ENCODE results near the gene ZNF532.

- TF ChIP-seq, protein P1, sequence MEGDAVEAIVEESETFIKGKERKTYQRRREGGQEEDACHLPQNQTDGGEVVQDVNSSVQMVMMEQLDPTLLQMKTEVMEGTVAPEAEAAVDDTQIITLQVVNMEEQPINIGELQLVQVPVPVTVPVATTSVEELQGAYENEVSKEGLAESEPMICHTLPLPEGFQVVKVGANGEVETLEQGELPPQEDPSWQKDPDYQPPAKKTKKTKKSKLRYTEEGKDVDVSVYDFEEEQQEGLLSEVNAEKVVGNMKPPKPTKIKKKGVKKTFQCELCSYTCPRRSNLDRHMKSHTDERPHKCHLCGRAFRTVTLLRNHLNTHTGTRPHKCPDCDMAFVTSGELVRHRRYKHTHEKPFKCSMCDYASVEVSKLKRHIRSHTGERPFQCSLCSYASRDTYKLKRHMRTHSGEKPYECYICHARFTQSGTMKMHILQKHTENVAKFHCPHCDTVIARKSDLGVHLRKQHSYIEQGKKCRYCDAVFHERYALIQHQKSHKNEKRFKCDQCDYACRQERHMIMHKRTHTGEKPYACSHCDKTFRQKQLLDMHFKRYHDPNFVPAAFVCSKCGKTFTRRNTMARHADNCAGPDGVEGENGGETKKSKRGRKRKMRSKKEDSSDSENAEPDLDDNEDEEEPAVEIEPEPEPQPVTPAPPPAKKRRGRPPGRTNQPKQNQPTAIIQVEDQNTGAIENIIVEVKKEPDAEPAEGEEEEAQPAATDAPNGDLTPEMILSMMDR (IDR thresholded peaks at IDR 0.05; ENCODE audit: low read length) = no peak
- no peak for TF ChIP-seq EZH2phosphoT487 (IDR thresholded peaks at IDR 0.05; ENCODE audit: low read length)
These were observed 12.8 kb upstream of the ZNF532 start for GRCh38 chr18:58851856-58852255.
